Nephron progenitor cell (in vitro differentiated cells): Measurements from ENCODE around the gene CMYA5.
"Not testable (repeated sequence)": the region's sequence is repeated elsewhere in the genome, so short reads cannot be mapped to it uniquely, and the experiment has no call there.

Experiments
- DNase-seq: peaks from one replicate; pipeline ENCODE4 v3.0.0; 2021
- H3K27ac Mint-ChIP-seq: 2 replicates; pipeline ENCODE4 v1.8.0; 2021; ENCODE audit warnings: mild to moderate bottlenecking, moderate library complexity, mixed read lengths
- H3K27me3 Mint-ChIP-seq: 2 replicates; pipeline ENCODE4 v1.8.0; 2021; ENCODE audit warnings: mild to moderate bottlenecking, low read depth, mixed read lengths; ENCODE audit not compliant: poor library complexity
- H3K36me3 Mint-ChIP-seq: 2 replicates; pipeline ENCODE4 v1.8.0; 2021; ENCODE audit warnings: low read depth, mixed read lengths
- H3K4me1 Mint-ChIP-seq: 2 replicates; pipeline ENCODE4 v1.8.0; 2021; ENCODE audit warnings: mixed read lengths
- H3K4me3 Mint-ChIP-seq: 2 replicates; pipeline ENCODE4 v1.8.0; 2021; ENCODE audit warnings: mild to moderate bottlenecking, moderate library complexity, mixed read lengths
- H3K9me3 Mint-ChIP-seq: 2 replicates; pipeline ENCODE4 v1.8.0; 2021; ENCODE audit warnings: mild to moderate bottlenecking, moderate library complexity, mixed read lengths
- CTCF ChIP-seq: fragments of 200-600 bp; sonication (generic); IDR thresholded peaks from 2 replicates; pipeline ENCODE4 v1.5.0; 2021; ENCODE audit warnings: antibody characterized with exemption

Gene CMYA5

DNA sequence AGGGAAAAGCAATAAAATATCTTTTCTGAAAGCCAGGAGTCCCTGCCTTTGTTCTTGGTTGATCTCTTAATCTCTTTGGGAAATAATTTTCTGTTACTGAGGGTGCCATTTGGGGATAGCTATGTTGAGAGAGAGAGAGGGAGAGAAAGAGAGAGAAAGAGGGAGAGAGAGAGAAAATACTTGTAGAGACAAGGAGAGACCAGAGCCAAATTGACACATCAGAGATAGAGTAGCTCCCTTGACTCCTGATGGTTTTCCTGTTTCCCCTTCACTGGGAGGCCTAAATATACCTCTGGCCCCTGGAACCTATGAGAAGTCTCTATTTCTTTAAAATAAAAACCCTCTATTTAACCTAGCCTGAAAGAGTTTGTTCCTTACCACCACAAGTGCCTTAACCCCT, 14.9 kb downstream of the CMYA5 start:
- Mint-ChIP-seq H3K27ac (no peak overlapping the region), H3K9me3 (peaks cover 29% of the 10 kb centered on the region), H3K27me3 (peaks cover 14% of the 10 kb centered on the region), H3K4me1 (no peaks in the 10 kb centered on the region), H3K36me3 (peaks cover 12% of the 10 kb centered on the region), H3K4me3 (no peak overlapping the region)
- no peak for DNase-seq
- TF ChIP-seq CTCF = no peak

DNA sequence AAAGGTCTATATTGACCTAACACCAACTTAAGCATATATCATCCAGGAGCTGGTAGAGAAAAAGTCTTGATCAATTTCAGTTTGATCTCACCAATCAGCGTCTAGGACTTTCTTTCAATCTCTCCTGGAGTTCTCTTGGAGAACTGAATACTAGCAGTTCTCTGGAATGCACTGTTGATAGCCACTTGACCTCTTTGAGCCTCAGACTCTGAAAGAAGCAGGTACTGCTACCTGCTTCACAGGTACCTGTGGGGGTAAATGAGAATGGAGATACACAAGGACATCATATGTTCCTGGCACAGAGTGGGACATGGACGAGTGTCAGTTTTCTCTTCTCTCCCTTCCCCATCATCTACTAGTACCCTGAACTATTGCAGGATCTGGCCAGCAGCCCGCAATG, 16.0 kb downstream of the CMYA5 start:
- no peak overlapping the region for H3K4me3 Mint-ChIP-seq
- no peak for DNase-seq
- peaks cover 12% of the 10 kb centered on the region for H3K36me3 Mint-ChIP-seq
- no peaks in the 10 kb centered on the region for H3K4me1 Mint-ChIP-seq
- H3K27me3 Mint-ChIP-seq = peaks cover 14% of the 10 kb centered on the region
- no peak for TF ChIP-seq CTCF
- no peak overlapping the region for H3K27ac Mint-ChIP-seq
- H3K9me3 Mint-ChIP-seq = peaks cover 29% of the 10 kb centered on the region

GRCh38 chr5:79706317-79706716, 16.7 kb downstream of the CMYA5 start:
- peaks cover 29% of the 10 kb centered on the region for H3K9me3 Mint-ChIP-seq
- H3K4me1 Mint-ChIP-seq, H3K4me3 Mint-ChIP-seq, DNase-seq, H3K27ac Mint-ChIP-seq: not testable (repeated sequence)
- H3K27me3 Mint-ChIP-seq = peaks cover 14% of the 10 kb centered on the region
- H3K36me3 Mint-ChIP-seq = peaks cover 12% of the 10 kb centered on the region

DNA sequence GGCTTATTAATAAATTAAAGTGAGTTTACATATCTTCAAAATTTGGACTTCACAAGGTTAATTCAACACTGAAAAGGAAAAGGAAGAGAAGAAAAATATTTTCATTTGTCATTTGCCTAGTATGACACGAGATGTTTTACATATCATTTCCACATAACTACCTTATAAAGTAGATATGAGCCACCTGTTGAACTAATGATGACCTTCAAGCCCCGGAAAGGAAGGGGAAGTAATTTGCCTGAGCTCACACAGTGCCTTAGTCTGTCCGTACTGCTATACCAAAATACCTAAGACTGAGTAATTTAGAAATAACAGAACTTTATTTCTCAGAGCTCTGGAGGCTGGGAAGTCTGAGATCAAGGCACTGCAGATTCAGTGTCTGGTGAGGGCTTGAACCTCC, 17.9 kb downstream of the CMYA5 start:
- peaks cover 29% of the 10 kb centered on the region for H3K9me3 Mint-ChIP-seq
- no peak for TF ChIP-seq CTCF
- no peak overlapping the region for H3K4me3 Mint-ChIP-seq
- peaks cover 14% of the 10 kb centered on the region for H3K27me3 Mint-ChIP-seq
- peaks cover 8% of the 10 kb centered on the region for H3K36me3 Mint-ChIP-seq
- DNase-seq = no peak
- H3K27ac Mint-ChIP-seq = no peak overlapping the region
- no peaks in the 10 kb centered on the region for H3K4me1 Mint-ChIP-seq

GRCh38 chr5:79712741-79713140, 23.1 kb downstream of the CMYA5 start:
- no peak for DNase-seq
- TF ChIP-seq CTCF = no peak
- Mint-ChIP-seq H3K9me3 (peaks cover 2% of the 10 kb centered on the region), H3K27me3 (no peaks in the 10 kb centered on the region), H3K4me1 (no peaks in the 10 kb centered on the region), H3K27ac (no peak overlapping the region), H3K4me3 (no peak overlapping the region), H3K36me3 (no peaks in the 10 kb centered on the region)

GRCh38 chr5:79713727-79714126, 24.1 kb downstream of the CMYA5 start:
- no peaks in the 10 kb centered on the region for H3K36me3 Mint-ChIP-seq
- no peak for TF ChIP-seq CTCF
- H3K27ac Mint-ChIP-seq = no peak overlapping the region
- H3K4me3 Mint-ChIP-seq = no peak overlapping the region
- H3K27me3 Mint-ChIP-seq = no peaks in the 10 kb centered on the region
- no peak for DNase-seq
- H3K4me1 Mint-ChIP-seq = no peaks in the 10 kb centered on the region
- H3K9me3 Mint-ChIP-seq = peaks cover under 1% of the 10 kb centered on the region
